Osteoblast (primary cell): ENCODE results near the gene PAX2. TPM values are rescaled to one million over a fixed set of nuclear protein-coding genes. Genes with fewer than 3 reads are reported as not detected.

Experiments used
- DNase-seq: peaks from one replicate; pipeline ENCODE4 v3.0.0; 2011; ENCODE audit warnings: low spot score, mixed read lengths; ENCODE audit not compliant: insufficient read length; ENCODE audit errors: missing footprints
- H2AFZ ChIP-seq: 2 replicates; pipeline ENCODE4 v1.6.0; 2011; ENCODE audit warnings: mild to moderate bottlenecking, low read length
- H3K27ac ChIP-seq: 2 replicates; pipeline ENCODE4 v1.5.1; 2011; ENCODE audit warnings: mild to moderate bottlenecking, low read depth, low read length, moderate library complexity
- H3K27me3 ChIP-seq: 2 replicates; pipeline ENCODE4 v1.6.0; 2012; ENCODE audit warnings: mild to moderate bottlenecking, control low read depth, inconsistent platforms, low read length, moderate library complexity; ENCODE audit not compliant: insufficient read depth
- H3K36me3 ChIP-seq: 2 replicates; pipeline ENCODE4 v1.5.1; 2011; ENCODE audit warnings: mild to moderate bottlenecking, low read length, control low read depth, moderate library complexity; ENCODE audit not compliant: insufficient read depth
- H3K4me1 ChIP-seq: 2 replicates; pipeline ENCODE4 v1.5.1; 2011; ENCODE audit warnings: mild to moderate bottlenecking, low read length, control low read depth, moderate library complexity; ENCODE audit not compliant: insufficient read depth
- H3K4me2 ChIP-seq: 2 replicates; pipeline ENCODE4 v1.6.0; 2011; ENCODE audit warnings: mild to moderate bottlenecking, low read length; ENCODE audit not compliant: insufficient read depth
- H3K4me3 ChIP-seq: fragments of 200-600 bp; sonication (generic); 3 replicates; pipeline ENCODE4 v1.5.1; 2012; ENCODE audit warnings: mild to moderate bottlenecking, low read length, inconsistent platforms; ENCODE audit not compliant: insufficient read depth
- H3K79me2 ChIP-seq: 2 replicates; pipeline ENCODE4 v1.6.0; 2012; ENCODE audit warnings: mild to moderate bottlenecking, low read length, control low read depth, inconsistent platforms; ENCODE audit not compliant: insufficient read depth
- H3K9me3 ChIP-seq: 2 replicates; pipeline ENCODE4 v1.5.1; 2011; ENCODE audit warnings: low read depth, low read length, control low read depth
- H4K20me1 ChIP-seq: 2 replicates; pipeline ENCODE4 v1.6.0; 2012; ENCODE audit warnings: mild to moderate bottlenecking, low read length, control low read depth; ENCODE audit not compliant: insufficient read depth
- total RNA-seq: library from RNA; depleted of rRNA; stranded (reverse); fragments of >200 nt; gene quantifications from 2 replicates; pipeline ENCODE4 v1.2.3, GENCODE V29; 2012
- TF ChIP-seq, protein P1 (sequence below): IDR thresholded peaks from 2 replicates; pipeline ENCODE4 v1.5.1; 2011; ENCODE audit warnings: mild to moderate bottlenecking, low read depth, low read length, moderate library complexity; ENCODE audit errors: extremely low read depth

The PAX2 gene
- total RNA-seq, 1 donor: not detected

DNA sequence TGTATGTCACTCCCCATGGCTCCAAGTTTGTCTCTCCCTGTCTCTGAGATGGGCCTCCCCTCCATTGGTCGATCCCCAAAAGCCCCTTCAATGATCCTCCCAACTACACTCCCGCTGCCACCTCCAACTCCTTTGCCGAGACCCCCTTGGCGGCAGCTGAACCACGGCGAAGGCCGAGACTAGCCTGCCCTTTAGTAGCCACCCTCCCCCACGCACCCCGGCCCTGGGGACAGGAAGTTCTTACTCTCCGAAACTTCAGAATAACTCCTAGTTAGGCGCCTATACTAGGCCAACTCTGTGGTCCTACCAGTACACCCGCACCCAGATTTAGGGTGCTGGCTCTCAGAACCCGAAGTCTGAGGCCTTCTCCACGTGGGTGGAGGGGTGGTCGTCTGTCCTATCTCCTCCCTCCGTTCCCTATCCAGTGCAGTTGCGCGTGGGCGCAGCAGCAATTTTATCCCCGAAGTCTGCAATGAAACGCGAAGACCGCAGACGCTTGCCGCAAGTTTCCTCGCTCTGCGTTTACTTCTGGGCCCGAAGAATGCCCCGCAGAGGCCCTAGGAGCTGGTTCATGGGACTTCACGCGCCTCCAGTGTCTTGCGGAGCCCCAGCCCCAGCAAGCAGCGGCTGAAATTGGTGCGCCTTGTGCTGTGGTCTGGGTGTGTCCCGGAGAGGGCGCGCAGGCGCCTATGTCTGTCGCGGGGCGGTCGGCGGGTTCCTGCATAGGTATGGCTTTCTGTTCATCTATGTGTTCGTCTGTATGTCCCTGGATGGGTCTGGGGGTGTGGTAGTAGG lies 84.7 kb downstream of the PAX2 start:
- no peak overlapping the region for H2AFZ ChIP-seq
- no peak overlapping the region for H3K4me2 ChIP-seq
- no peaks in the 10 kb centered on the region for H3K4me1 ChIP-seq
- no peaks in the 10 kb centered on the region for H3K9me3 ChIP-seq
- H3K27me3 ChIP-seq: peaks cover 97% of the 10 kb centered on the region
- no peaks in the 10 kb centered on the region for H3K79me2 ChIP-seq
- H4K20me1 ChIP-seq: no peaks in the 10 kb centered on the region
- H3K36me3 ChIP-seq: no peaks in the 10 kb centered on the region
- TF ChIP-seq, protein P1, sequence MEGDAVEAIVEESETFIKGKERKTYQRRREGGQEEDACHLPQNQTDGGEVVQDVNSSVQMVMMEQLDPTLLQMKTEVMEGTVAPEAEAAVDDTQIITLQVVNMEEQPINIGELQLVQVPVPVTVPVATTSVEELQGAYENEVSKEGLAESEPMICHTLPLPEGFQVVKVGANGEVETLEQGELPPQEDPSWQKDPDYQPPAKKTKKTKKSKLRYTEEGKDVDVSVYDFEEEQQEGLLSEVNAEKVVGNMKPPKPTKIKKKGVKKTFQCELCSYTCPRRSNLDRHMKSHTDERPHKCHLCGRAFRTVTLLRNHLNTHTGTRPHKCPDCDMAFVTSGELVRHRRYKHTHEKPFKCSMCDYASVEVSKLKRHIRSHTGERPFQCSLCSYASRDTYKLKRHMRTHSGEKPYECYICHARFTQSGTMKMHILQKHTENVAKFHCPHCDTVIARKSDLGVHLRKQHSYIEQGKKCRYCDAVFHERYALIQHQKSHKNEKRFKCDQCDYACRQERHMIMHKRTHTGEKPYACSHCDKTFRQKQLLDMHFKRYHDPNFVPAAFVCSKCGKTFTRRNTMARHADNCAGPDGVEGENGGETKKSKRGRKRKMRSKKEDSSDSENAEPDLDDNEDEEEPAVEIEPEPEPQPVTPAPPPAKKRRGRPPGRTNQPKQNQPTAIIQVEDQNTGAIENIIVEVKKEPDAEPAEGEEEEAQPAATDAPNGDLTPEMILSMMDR: no peak
- peak; percentile 78 for DNase-seq
- H3K27ac ChIP-seq: no peak overlapping the region
- no peak overlapping the region for H3K4me3 ChIP-seq

DNA sequence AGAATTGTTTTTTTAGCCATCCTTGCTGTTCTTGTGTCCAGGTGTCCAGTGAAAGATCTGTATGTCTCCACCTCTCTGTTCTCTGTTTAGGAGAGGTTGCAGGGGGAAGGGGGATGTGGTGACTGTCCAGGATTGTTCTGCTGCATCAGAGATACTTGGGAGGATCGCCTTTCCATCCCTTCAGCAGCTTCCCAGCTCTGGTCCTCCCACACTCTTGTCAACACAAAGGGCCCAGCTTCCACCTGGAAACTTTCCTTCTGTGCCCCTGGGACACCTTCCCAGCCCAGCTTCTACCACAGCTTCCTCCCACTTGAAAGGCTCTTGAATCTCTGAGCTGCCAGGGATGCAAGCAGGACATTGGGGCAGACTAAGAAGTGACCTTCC lies 85.3 kb downstream of the PAX2 start:
- Histone ChIP-seq H3K4me2 (no peak overlapping the region), H3K36me3 (no peaks in the 10 kb centered on the region), H3K27ac (no peak overlapping the region), H3K27me3 (peaks cover 94% of the 10 kb centered on the region), H3K4me1 (no peaks in the 10 kb centered on the region), H3K79me2 (no peaks in the 10 kb centered on the region), H3K4me3 (no peak overlapping the region), H2AFZ (no peak overlapping the region), H3K9me3 (no peaks in the 10 kb centered on the region), H4K20me1 (no peaks in the 10 kb centered on the region)
- peak; percentile 80 for DNase-seq
- TF ChIP-seq, protein P1: no peak

DNA sequence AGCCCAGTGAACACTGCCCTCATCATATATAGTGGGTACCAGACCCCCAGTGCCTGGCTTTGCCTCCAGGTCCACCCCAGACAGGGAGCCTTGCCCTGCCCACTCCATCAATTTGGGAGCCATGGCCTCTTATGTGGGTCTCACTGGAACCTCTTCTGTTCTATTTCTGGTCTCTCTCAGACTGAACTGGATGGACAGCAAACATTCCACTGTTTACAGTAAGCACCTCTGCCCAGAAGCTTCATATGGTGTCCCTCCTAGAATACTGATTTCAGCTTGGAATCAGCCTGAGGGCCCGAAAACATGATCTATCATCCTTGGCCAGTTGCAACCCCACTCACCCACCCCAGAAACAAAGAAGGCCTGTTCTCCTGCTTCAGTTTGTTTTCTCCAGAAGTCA lies 86.4 kb downstream of the PAX2 start:
- Histone ChIP-seq H3K4me2 (no peak overlapping the region), H2AFZ (no peak overlapping the region), H4K20me1 (no peaks in the 10 kb centered on the region), H3K27me3 (peaks cover 84% of the 10 kb centered on the region), H3K4me1 (no peaks in the 10 kb centered on the region), H3K9me3 (no peaks in the 10 kb centered on the region), H3K79me2 (no peaks in the 10 kb centered on the region), H3K4me3 (no peak overlapping the region), H3K27ac (no peak overlapping the region), H3K36me3 (no peaks in the 10 kb centered on the region)
- peak; percentile 42 for DNase-seq
- TF ChIP-seq, protein P1: no peak

DNA sequence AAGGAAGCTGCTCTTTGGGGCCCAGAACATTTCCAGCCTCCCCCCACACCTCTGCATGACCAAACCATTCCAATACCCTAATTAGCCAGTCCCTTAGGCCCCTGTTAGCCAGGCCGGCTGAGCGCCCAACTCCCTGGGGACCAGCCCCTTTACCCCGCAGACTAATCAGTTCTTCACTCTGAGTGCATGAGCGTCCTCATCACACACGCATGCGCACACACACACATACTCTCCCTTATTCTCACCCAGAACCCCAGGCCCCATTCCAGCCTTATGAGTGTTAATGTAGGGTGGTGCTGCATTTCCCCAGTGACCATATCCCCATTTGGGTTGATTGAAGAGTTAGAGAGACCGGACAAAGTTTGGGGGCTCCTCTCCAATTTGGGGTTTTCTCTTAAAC lies 90.4 kb downstream of the PAX2 start:
- Histone ChIP-seq H3K4me1 (no peaks in the 10 kb centered on the region), H3K4me3 (no peak overlapping the region), H3K4me2 (no peak overlapping the region), H3K79me2 (no peaks in the 10 kb centered on the region), H3K36me3 (no peaks in the 10 kb centered on the region), H4K20me1 (no peaks in the 10 kb centered on the region), H3K9me3 (no peaks in the 10 kb centered on the region), H3K27ac (no peak overlapping the region), H2AFZ (no peak overlapping the region), H3K27me3 (peaks cover 51% of the 10 kb centered on the region)
- DNase-seq: no peak
- TF ChIP-seq, protein P1: no peak
